Upper lobe of right lung (tissue), 1 donor: ENCODE data around the gene OCEL1. TPM values are rescaled to one million over a fixed set of nuclear protein-coding genes. Genes with fewer than 3 reads are reported as not detected.

Experiments used
- ATAC-seq: fragments of 200-7000 bp; cut with Tn5 transposase; one replicate; pipeline ENCODE4 v1.9.1; 2020; ENCODE audit warnings: mild to moderate bottlenecking, moderate library complexity
- DNase-seq: peaks from one replicate; pipeline ENCODE4 v3.0.0-alpha.2; 2020
- H3K27ac ChIP-seq: fragments of 200-600 bp; one replicate; pipeline ENCODE4 v1.8.0; 2022
- H3K27me3 ChIP-seq: fragments of 200-600 bp; one replicate; pipeline ENCODE4 v1.8.0; 2022; ENCODE audit warnings: mild to moderate bottlenecking
- H3K36me3 ChIP-seq: fragments of 200-600 bp; one replicate; pipeline ENCODE4 v1.8.0; 2022
- H3K4me1 ChIP-seq: fragments of 200-600 bp; one replicate; pipeline ENCODE4 v1.8.0; 2022
- H3K4me3 ChIP-seq: fragments of 200-600 bp; one replicate; pipeline ENCODE4 v1.8.0; 2022; ENCODE audit warnings: mild to moderate bottlenecking
- H3K9me3 ChIP-seq: fragments of 200-600 bp; one replicate; pipeline ENCODE4 v1.8.0; 2022
- intact Hi-C: fragments of 100-400 bp; cut with DNase I; formaldehyde crosslinking; loops from one replicate; pipeline ENCODE4 v1.11.0; 2022
- total RNA-seq: library from RNA; stranded (reverse); fragmentation: NEBNext Ultra II Directional; extraction: Animal tissue kit (Norgen Biotek cat#: 25700); gene quantifications from one replicate; pipeline ENCODE4 v1.2.1, GENCODE V29; 2021
- TF ChIP-seq, protein P1 (sequence below): fragments of 200-600 bp; IDR thresholded peaks from one replicate; pipeline ENCODE4 v1.8.0; 2022; ENCODE audit warnings: antibody characterized with exemption
- donor health status: DM: no; HTN: yes; CAD: no; lungs with severe emphysema.

The OCEL1 gene
- total RNA-seq, 1 donor from 2014 or later = 31.6 TPM

DNA sequence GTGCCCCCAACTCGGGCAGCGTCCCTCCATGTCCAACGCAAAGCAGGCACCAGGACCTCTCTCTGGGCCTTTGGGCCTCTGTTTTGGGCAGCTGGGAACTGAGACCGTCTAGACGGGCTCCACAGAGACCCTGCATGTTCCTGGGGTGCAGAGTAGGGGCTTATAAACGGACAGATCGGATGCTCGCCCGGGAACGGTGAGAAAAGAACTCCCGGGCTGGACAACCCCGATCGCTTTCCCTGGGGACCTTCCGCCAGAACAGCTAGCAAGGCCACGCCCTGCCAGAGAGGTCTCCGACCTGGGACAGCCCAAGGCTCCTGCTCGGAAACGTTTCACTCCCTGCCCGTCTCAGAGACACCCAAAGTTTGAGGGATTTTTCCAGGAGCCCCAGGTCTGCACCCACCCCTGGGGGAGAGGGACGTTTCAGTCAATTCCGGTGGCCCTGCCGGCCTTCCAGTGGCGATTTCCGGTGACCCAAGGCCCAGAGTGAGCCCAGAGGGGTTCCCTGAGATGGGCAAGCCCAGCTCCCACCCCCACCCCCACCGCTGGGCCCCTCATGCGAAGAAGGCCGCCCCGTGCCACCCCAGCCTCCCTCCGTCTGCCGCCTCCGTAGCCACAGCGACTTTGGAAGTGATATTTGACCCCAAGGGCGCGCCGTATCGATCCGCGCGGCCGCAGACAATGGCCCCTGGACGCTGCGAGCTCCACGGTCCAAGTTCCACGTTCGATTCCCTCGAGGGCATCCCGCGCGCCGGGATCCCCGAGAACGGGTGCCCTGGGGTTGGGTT lies 18.0 kb downstream of the OCEL1 start:
- Histone ChIP-seq H3K27me3 (no peaks in the 10 kb centered on the region), H3K27ac (peak overlapping the region; percentile 80), H3K4me3 (peak overlapping the region; percentile 80), H3K9me3 (no peaks in the 10 kb centered on the region), H3K36me3 (no peaks in the 10 kb centered on the region), H3K4me1 (peaks cover 24% of the 10 kb centered on the region)
- TF ChIP-seq, protein P1, sequence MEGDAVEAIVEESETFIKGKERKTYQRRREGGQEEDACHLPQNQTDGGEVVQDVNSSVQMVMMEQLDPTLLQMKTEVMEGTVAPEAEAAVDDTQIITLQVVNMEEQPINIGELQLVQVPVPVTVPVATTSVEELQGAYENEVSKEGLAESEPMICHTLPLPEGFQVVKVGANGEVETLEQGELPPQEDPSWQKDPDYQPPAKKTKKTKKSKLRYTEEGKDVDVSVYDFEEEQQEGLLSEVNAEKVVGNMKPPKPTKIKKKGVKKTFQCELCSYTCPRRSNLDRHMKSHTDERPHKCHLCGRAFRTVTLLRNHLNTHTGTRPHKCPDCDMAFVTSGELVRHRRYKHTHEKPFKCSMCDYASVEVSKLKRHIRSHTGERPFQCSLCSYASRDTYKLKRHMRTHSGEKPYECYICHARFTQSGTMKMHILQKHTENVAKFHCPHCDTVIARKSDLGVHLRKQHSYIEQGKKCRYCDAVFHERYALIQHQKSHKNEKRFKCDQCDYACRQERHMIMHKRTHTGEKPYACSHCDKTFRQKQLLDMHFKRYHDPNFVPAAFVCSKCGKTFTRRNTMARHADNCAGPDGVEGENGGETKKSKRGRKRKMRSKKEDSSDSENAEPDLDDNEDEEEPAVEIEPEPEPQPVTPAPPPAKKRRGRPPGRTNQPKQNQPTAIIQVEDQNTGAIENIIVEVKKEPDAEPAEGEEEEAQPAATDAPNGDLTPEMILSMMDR = no peak
- peak; percentile 80 for DNase-seq
- peak; percentile 15 for ATAC-seq
- intact Hi-C loops = no loop called here

DNA sequence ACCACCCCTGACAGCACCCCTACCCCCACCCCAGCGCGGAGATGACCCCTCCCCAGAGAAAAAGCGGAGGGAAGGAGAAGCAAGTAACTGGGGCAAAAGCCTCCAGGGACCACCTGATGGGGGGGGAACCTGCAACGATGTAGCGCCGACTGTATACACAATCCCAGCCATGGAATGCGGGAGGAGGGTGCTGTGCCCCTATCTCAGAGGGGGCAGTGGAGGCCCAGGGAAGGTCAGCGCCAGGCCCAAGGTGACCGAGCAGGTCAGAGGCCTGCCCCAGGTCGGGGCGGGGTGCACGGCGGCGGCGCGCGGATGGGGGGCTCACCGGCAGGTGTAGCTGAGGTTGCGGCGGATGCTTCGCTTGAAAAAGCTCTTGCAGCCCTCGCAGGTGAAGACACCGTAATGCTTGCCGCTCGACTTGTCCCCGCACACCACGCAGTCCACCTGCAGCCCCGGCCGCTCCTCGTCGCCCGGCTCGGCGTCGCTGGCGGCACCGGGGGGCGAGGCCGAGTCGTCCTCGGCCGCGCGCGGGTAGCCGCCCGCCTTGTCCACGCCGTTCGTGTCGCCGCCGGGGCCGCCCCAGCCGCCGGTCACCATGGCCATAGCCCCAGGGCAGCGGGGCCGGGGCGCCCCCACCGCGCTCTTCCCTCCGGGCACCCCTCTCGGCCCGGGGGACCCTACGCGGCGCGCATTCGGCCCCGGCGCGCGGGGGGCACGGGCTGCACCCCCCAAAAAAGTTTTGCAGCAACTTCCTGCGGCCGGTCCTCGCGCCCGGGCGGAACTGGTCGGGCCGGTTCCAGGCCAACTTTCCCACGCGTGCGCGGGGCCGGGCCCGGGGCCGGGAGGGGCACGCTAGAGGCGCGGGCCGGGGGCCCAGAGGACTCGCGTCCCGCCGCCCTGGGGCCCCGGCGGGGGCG lies 18.9 kb downstream of the OCEL1 start:
- intact Hi-C loops = no loop called here
- no peaks in the 10 kb centered on the region for H3K27me3 ChIP-seq
- DNase-seq (peak; percentile 83), ATAC-seq (peak; percentile 15)
- peaks cover 24% of the 10 kb centered on the region for H3K4me1 ChIP-seq
- no peaks in the 10 kb centered on the region for H3K36me3 ChIP-seq
- H3K9me3 ChIP-seq = no peaks in the 10 kb centered on the region
- TF ChIP-seq, protein P1 = no peak
- H3K4me3 ChIP-seq = peak overlapping the region; percentile 80
- peak overlapping the region; percentile 80 for H3K27ac ChIP-seq

DNA sequence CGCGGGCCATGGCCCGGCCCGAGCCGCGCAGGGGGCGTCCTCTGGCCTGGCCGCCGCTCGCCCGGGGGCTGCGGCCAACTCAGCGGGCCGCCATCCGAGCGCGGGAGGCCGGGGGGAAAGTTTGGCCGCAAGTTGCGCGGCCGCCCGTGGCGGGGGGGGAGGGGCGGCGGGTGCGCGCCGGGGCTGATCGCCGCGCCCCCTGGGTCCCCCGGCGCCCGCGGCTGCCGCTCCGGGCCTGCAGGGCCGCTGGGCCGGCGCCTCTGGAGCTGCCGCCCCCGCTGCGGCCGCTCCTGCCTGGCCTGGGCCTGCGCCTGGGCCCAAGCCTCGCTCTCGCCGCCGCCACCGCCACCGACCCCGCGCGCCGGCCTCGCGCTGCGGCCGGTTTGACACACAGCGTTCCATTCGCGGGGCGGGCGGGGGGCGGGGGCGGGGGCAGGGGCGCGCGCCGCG lies 19.5 kb downstream of the OCEL1 start, which contains the start of gene NR2F6:
Gene NR2F6 (minus strand): TSS at position 385 of the 450 bp plus-strand sequence. CDS start 699 bp downstream, outside the sequence.
- ATAC-seq = no peak
- intact Hi-C loops = no loop called here
- peaks cover 24% of the 10 kb centered on the region for H3K4me1 ChIP-seq

DNA sequence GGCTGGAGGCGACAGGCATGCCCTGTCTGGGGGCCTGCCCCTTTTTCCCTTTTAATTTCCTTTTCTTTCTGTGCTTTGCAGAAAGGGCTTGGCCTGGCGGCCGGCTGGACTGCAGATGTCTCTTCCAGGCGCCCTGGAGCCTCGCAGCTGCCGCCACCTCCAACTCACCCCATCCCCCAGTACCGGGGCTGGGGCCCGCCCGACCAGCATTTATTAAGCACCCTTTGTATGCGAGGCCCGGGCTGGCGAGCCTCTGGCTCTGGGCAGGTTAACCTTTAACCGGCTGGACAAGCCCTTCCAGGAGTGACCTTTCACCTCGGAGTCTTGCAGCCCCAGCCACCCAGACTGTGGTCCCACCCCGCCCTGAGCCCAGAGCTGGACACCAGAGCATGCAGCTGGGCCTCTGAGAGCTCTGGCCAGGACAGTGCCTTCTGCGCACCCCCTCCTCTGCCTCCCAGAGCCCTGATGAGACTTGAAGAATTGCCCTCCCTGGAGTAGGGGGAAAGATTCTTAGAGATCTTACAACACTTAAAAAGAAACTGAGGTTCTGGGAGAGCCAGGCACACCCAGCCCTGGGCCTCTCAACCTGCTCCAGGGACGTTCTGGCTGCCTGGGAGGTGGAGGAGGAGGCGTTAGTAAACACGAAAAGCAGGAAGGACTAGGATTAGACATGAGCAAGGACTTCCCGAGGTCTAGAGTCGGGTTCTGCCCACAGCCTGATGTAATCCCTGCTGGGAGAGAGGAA lies 20.8 kb downstream of the OCEL1 start:
- Histone ChIP-seq H3K27ac (peak overlapping the region; percentile 80), H3K27me3 (no peaks in the 10 kb centered on the region), H3K4me3 (peak overlapping the region; percentile 48), H3K36me3 (no peaks in the 10 kb centered on the region), H3K4me1 (peaks cover 20% of the 10 kb centered on the region), H3K9me3 (no peaks in the 10 kb centered on the region)
- DNase-seq (peak; percentile 80), ATAC-seq (peak; percentile 1)
- TF ChIP-seq, protein P1 = no peak
- intact Hi-C loops = no loop called here

More for the DNA sequence above, 19.5 kb downstream of the OCEL1 start, which contains the start of gene NR2F6:
- no peaks in the 10 kb centered on the region for H3K36me3 ChIP-seq
- TF ChIP-seq, protein P1 = no peak
- no peaks in the 10 kb centered on the region for H3K9me3 ChIP-seq
- H3K4me3 ChIP-seq = peak within 1 kb of the TSS; percentile 80
- H3K27me3 ChIP-seq = no peaks in the 10 kb centered on the region
- DNase-seq = no peak
- H3K27ac ChIP-seq = peak within 1 kb of the TSS; percentile 80
